Activated CD4-positive, alpha-beta T cell treated with anti-CD3 and anti-CD28 coated beads, Interleukin-2, amount 50 U/mL, for 48 hours (primary cell): ENCODE measurements around the gene KIF26B.

Experiments used
- DNase-seq, 2 experiments: peaks; one replicate each; pipeline ENCODE4 v3.0.0-alpha.2; 2020

Gene KIF26B

DNA sequence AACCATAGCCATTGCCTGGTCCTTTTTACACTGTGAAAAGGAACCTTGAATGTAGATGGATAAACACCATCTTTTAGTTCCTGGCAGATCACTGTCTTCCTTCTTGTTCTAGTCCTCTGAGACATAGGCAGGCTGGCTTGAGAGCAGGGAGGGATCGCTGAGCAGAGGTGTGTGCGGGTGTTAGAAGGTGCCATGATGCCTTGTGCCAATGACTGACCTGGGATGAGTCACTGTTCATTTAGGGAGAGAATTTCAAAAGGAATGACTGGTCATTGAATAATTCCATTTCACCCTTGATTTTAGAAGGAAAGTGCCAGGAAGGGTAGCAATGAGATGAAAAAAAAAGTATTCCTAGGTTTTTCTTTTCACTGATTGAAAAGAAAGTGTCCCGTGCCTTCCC, 383.9 kb downstream of the KIF26B start:
- no peak for DNase-seq

- DNase-seq, result no peak
These were observed 386.6 kb downstream of the KIF26B start for GRCh38 chr1:245541369-245541768.

DNA sequence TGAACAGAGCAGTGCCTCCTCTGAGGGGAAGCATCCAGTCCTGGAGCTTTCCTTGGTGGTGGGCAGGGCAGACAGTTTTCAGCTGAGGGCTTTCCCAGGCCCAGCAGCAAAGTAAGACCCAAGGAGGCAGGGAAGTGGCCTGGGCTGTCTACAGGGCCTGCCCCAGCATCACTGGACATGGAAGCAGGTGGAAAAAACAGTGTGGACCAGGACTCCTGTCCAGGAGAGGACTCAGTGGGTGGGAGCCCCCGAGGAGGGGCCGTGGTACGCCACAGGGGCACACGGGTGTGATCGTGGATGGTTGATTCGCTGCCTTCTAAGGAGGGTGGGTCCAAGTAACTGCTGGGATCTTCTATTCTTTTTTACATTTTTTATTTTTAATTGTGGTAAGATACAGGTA, 387.6 kb downstream of the KIF26B start:
- no peak for DNase-seq

GRCh38 chr1:245544236-245544635, 389.5 kb downstream of the KIF26B start:
- DNase-seq, result no peak

GRCh38 chr1:245546875-245547274, 392.1 kb downstream of the KIF26B start:
- DNase-seq, result no peak

GRCh38 chr1:245549996-245550719, 395.4 kb downstream of the KIF26B start:
- DNase-seq, result no peak

- DNase-seq, result no peak
These were observed 395.9 kb downstream of the KIF26B start for GRCh38 chr1:245550720-245551043.

DNA sequence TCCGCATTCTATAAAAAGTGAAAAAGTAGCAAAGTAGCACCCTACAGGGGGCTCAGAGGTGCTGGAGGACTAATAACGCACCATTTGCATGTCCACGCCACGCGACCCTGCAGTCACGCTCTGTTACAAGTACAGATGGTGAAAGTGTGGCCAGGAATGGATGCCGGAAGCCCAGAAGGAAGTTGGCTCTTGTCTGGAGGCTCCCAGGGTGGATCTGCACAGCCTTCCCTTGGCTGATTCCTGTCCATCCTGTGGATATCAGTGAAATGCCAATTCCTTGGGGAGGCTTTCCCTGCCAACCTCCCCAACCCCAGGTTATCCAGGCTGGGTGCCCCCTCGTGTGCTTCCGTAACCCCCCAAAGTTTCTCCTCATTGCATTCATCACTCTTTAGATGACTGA, 396.8 kb downstream of the KIF26B start:
- DNase-seq, result no peak

DNA sequence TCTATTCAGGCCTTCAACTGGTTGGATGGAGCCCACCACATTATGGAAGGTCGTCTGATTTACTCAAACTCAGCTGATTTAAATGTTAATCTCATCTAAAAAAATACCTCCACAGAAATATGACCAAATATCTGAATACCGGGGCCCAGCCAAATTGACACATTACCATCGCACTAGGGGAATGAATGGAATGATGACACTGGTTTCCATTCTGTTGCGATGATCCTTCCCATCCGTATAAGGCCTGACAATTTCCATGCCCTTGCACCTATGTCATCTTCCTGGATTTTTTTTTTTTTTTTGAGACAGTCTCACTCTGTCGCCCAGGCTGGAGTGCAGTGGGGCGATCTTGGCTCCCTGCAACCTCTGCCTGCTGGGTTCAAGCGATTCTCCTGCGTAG, 397.5 kb downstream of the KIF26B start:
- no peak for DNase-seq

DNA sequence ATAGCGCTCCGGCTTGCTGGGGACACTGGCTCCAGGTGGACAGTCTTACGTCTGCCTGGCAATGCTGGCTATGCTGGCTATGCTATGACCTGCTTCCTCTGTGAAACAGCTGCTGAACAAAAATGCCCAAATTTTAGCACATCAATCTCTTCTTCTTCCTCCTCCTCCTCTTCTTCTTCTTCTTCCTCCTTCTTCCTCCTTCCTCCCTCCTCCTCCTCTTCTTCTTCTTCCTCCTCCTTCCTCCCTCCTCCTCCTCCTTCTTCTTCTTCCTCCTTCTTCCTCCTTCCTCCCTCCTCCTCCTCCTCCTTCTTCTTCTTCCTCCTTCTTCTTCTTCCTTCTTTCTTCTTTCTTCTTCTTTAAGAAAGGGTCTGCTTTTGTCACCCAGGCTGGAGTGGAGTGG, 401.3 kb downstream of the KIF26B start:
- no peak for DNase-seq

DNA sequence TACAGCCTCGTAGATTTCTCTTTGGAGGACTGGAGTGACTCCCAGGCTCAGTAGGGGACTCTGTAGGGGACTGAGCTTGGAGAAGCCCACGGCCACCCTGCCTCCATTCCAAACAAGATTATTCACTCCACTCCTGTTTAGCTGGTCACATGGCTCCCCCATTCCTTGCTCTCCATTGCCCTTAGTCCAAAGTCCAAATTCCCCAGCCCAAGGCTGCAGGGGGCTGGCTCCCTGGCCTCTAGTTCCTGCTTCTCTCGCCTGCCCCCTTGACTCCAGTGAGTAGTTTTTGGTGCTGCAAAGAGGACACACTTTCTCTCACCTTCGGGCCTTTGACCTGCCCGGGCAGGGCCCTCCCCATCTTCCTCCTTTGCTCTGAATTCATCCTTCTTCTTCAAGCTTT, 403.3 kb downstream of the KIF26B start:
- DNase-seq, result no peak

DNA sequence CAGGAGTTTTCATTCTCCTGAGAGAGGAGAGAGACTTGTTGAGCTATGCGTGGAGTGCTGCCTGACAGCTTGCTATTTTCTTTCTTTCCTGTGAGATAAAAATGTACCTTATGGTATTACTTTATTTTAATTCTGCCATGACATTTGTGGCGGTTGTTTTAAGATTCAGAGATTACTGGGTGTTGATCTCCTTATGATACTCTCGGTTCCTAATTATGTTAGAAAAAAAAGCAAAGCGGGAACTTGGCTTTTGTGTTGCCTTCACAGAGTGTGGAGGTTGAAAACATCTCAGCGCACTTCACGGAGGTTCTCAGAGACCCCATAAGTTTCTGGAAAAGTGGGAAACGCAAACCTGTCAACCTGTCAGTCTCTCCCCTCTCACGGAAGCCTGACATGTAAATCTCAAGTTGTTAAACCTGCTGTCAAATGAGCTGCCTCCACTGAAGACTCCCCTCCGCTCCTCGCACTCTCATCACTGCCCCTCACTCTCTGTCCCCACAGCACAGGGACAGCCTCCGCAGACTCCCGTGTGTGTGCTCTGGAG, 405.6 kb downstream of the KIF26B start:
- no peak for DNase-seq

DNA sequence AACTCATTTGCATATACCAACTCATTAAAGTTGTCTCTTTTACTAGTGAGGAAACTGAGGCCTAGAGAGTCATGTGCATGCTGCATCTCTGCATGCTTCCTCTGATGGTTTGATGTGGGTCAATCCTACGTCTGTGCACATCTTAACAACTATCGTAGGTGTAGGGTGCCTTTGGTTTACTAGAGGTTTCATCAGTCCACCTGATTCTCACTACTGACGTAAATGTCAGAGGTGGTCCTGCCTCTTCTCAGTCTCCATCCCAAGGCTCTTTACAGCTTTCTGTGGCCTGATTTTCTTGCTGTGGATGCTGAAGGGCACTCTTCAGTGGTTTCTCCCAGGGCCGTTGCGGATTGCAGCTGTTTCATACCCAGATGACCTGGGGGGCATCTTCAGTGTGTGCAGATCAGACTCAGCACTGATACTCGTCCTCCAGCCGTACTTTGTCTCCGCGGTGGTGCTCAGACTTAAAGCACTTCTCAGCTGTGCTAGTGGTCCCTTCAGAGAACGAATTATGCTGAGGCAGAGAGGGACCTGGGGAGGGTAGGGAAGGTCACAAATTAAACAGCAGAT, 407.0 kb downstream of the KIF26B start:
- no peak for DNase-seq

DNA sequence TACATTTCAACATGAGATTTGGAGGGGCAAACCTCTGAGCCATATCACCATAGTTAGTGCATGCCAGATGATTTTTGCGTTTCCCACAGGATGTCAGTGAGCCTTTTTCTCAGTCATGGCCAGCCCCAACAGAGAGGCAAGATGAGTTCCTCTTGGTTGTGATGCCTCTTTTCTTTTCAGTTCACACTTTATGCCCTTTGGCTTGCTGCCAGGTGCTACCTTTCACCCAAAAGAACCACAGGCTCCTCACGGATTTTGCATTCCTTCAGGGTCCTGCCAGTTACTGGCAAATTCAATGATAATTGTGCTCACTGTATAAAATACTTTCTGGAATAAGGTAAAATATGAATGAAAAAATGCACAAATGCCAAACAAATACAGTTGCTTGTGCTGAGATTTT, 411.3 kb downstream of the KIF26B start:
- no peak for DNase-seq

DNA sequence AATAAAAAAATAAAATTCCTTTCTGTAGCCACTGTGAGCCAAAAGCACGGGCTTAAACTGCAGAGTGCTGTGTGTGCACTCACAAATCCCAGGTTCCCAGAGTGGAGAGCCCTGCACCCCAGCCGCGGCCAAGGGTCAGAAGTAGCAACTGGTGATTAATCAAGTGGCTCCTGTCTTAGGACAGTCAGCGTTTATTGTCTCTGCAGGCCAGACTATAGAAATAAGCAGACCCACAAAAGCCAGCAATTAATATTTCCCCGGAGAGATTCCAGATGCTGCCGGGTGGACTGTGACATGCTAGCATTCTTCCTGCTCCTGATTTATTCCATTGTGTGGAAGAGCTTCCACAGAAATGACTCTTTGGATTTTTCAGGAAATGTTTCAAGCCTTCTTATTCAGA, 412.2 kb downstream of the KIF26B start:
- no peak for DNase-seq

- DNase-seq, result no peak
These were observed 417.1 kb downstream of the KIF26B start for GRCh38 chr1:245571815-245572294.

DNA sequence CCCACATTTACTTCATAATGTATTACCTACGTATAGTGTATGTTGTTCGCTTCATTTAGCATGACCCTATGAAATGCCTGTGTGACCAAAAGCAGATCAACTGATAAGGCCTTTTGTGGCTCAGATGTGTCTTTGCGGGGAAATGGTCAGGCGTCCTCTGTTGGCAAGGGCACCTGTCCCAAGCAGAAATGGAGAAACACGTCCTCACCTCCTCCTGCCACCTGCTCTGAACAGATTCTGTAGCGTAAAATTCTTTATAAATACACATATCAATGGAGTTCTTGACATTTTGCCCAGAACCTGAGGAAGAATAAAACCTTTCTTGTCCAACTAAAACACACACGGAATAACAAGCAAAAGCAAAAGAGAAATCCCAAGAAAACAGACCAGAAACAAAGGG, 417.9 kb downstream of the KIF26B start:
- DNase-seq, result no peak

GRCh38 chr1:245575710-245576109, 420.9 kb downstream of the KIF26B start:
- DNase-seq, result no peak

GRCh38 chr1:245576323-245576722, 421.5 kb downstream of the KIF26B start:
- DNase-seq, result no peak

DNA sequence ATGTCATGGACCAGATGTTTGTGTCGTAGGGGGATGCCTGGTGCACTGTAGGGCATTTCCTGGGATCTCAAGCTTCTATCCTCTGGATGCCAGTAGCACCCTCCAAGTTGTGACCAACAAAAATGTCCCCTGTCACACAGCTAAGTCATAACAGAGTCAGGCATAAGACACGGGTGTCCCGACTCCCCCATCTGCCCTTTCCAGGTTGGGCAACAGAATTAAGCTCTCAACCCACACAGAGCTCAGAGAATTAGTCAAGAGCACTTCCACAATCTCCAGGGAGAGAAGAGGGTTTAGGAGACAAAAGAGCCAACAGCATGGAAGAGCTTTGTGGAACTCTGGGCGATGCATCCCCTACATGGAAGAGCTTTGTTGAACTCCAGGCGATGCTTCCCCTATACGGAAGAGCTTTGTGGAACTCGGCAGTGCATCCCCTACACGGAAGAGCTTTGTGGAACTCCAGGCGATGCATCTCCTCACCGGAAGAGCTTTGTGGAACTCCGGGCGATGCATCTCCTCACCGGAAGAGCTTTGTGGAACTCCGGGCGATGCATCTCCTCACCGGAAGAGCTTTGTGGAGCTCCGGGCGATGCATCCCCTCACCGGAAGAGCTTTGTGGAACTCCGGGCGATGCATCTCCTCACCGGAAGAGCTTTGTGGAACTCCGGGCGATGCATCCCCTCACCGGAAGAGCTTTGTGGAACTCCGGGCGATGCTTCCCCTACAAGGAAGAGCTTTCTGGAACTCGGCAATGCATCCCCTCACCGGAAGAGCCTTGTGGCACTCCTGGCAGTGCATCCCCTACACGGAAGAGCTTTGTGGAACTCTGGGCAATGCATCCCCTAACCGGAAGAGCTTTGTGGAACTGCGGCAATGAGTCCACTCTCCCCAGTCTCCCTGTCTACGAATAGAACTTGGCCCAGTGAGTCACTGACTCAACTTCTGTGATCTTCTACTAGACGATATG, 422.7 kb downstream of the KIF26B start:
- no peak for DNase-seq

- no peak for DNase-seq
These were observed 423.5 kb downstream of the KIF26B start for GRCh38 chr1:245578308-245578707.

GRCh38 chr1:245578771-245579170, 424.0 kb downstream of the KIF26B start:
- no peak for DNase-seq

GRCh38 chr1:245579881-245580280, 425.1 kb downstream of the KIF26B start:
- DNase-seq, result no peak

DNA sequence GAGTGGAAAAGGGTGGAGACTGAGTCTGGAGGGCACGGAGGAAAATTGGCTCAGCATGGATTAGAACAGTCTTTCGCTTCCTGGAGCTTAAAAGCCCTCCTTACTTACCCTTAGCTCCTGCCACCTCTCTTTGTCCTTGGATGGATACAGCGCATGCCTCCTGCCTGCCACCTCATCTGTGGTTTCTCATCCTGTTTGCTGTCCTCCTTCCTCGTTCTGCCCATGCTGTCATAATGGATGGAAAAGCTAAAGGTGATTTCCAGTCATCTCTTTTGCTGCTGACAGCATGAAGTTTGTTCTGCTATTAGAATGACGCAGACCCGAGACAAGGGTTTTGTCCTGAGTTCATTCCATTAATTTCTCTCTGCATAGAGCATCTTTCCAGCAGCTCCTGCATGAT, 425.9 kb downstream of the KIF26B start:
- DNase-seq, result no peak
